Right renal pelvis (tissue), 4 donors: ENCODE measurements around the gene FAP. TPM values are rescaled to one million over a fixed set of nuclear protein-coding genes. Genes with fewer than 3 reads are reported as not detected.
A peak's percentile ranks its signal among the peaks of the same experiment; 100 is the strongest.

ENCODE experiments used
- DNase-seq, 4 donors: peaks; one replicate each; pipeline ENCODE4 v3.0.0-alpha.2; 2013; ENCODE audit warnings: low read depth in 4 of 4, low spot score in 3 of 4, missing footprints in 1 of 4
- polyA plus RNA-seq, 4 donors: library from polyadenylated mRNA; unstranded; fragments of 120-200 nt; gene quantifications; one replicate each; pipeline ENCODE4 v1.2.1, GENCODE V29; 2013; ENCODE audit not compliant: insufficient read length in 4 of 4

FAP gene
- polyA plus RNA-seq, 4 donors, result 9.6 to 18.5 (median 12.7) TPM

- DNase-seq, result no peak
Measured at GRCh38 chr2:162197069-162197825, 46.0 kb downstream of the FAP start.

- DNase-seq, result no peak
Measured at GRCh38 chr2:162196638-162197037, 46.6 kb downstream of the FAP start.

- DNase-seq, result no peak
Measured at GRCh38 chr2:162188451-162188850, 54.8 kb downstream of the FAP start.

GRCh38 chr2:162185541-162186232 is 57.6 kb downstream of the FAP start:
- no peak for DNase-seq

- DNase-seq, result no peak
Measured at GRCh38 chr2:162184821-162185450, 58.3 kb downstream of the FAP start.

- no peak for DNase-seq
Measured at GRCh38 chr2:162184359-162184758, 58.9 kb downstream of the FAP start.

- no peak for DNase-seq
Measured at GRCh38 chr2:162182395-162182794, 60.9 kb downstream of the FAP start.

- DNase-seq, result no peak
Measured at GRCh38 chr2:162177301-162177700, 65.9 kb downstream of the FAP start.

- DNase-seq, result no peak
Measured at GRCh38 chr2:162175714-162176113, 67.5 kb downstream of the FAP start.

- DNase-seq, result no peak
Measured at GRCh38 chr2:162174746-162175145, 68.5 kb downstream of the FAP start.

- no peak for DNase-seq
Measured at GRCh38 chr2:162172802-162173370, 70.4 kb downstream of the FAP start.

- DNase-seq, result no peak
Measured at GRCh38 chr2:162166745-162167144, 76.5 kb downstream of the FAP start.

- no peak for DNase-seq
Measured at GRCh38 chr2:162166174-162166573, 77.1 kb downstream of the FAP start.

- DNase-seq, result no peak
Measured at GRCh38 chr2:162164802-162165201, 78.4 kb downstream of the FAP start.

GRCh38 chr2:162159446-162159845 is 83.8 kb downstream of the FAP start:
- DNase-seq, result no peak

GRCh38 chr2:162156149-162156548 is 87.1 kb downstream of the FAP start:
- DNase-seq, result no peak

- no peak for DNase-seq
Measured at GRCh38 chr2:162155093-162155492, 88.2 kb downstream of the FAP start.

- peak; percentile 22 to 35 (median 30) for DNase-seq
Measured at GRCh38 chr2:162153608-162154224, 89.5 kb downstream of the FAP start.

GRCh38 chr2:162152147-162152546 is 91.1 kb downstream of the FAP start, which contains the start of gene GCG:
Gene GCG (minus strand): TSS chr2:162152247. CDS start chr2:162149178, 3,069 bp downstream.
- DNase-seq, result no peak

GRCh38 chr2:162149940-162150339 is 93.3 kb downstream of the FAP start:
- no peak for DNase-seq

GRCh38 chr2:162149466-162149865 is 93.8 kb downstream of the FAP start:
- DNase-seq, result no peak
